OCI-LY7 (cell line): Measurements from ENCODE around the gene GCLM. TPM values are rescaled to one million over a fixed set of nuclear protein-coding genes. Genes with fewer than 3 reads are reported as not detected.
A peak's percentile ranks its signal among the peaks of the same experiment; 100 is the strongest.

ENCODE experiments used
- BruUV-seq: library from RNA; stranded (reverse); fragments of 400-500 nt; replicated peaks from 2 replicates; lab custom pipeline; 2021; lab: Mats Ljungman, UMichigan
- CTCF ChIA-PET: fragments of 300-600 bp; sonication (Branson Sonifier 250); formaldehyde crosslinking; loops from one replicate; lab custom pipeline; 2022; ENCODE audit warnings: antibody characterized with exemption; ENCODE audit not compliant: unreplicated experiment; lab: Charles Lee
- POLR2A ChIA-PET: fragments of 300-600 bp; sonication (Branson Sonifier 250); formaldehyde crosslinking; loops from one replicate; lab custom pipeline; 2022; ENCODE audit warnings: antibody characterized with exemption; lab: Charles Lee
- DNase-seq: peaks from one replicate; pipeline ENCODE4 v3.0.0-alpha.2; 2015; ENCODE audit warnings: low spot score
- H2AFZ ChIP-seq: fragments of 200-600 bp; sonication (generic), shearing (Covaris generic); 2 replicates; pipeline ENCODE4 v1.6.1; 2014; ENCODE audit warnings: mild to moderate bottlenecking, antibody characterized with exemption, low read length, moderate library complexity
- H3K27ac ChIP-seq: fragments of 200-600 bp; sonication (generic); 2 replicates; pipeline ENCODE4 v1.5.1; 2014; ENCODE audit warnings: mixed run types, low read depth, mild to moderate bottlenecking, moderate library complexity, low read length, inconsistent platforms; ENCODE audit not compliant: poor library complexity, severe bottlenecking
- H3K36me3 ChIP-seq: fragments of 200-600 bp; sonication (generic); 2 replicates; pipeline ENCODE4 v1.6.1; 2014; ENCODE audit warnings: mild to moderate bottlenecking, antibody characterized with exemption, low read length, moderate library complexity, mixed read lengths; ENCODE audit not compliant: insufficient read depth
- H3K4me1 ChIP-seq: fragments of 200-600 bp; sonication (generic); 2 replicates; pipeline ENCODE4 v1.5.1; 2014; ENCODE audit warnings: mild to moderate bottlenecking, low read length; ENCODE audit not compliant: insufficient read depth, poor library complexity, severe bottlenecking
- H3K4me2 ChIP-seq: fragments of 200-600 bp; sonication (generic); 2 replicates; pipeline ENCODE4 v1.6.1; 2014; ENCODE audit warnings: mild to moderate bottlenecking, low read length
- H3K4me3 ChIP-seq: fragments of 200-600 bp; sonication (generic); 2 replicates; pipeline ENCODE4 v1.5.1; 2014; ENCODE audit warnings: mild to moderate bottlenecking, low read depth, low read length; ENCODE audit not compliant: poor library complexity, severe bottlenecking
- H3K79me2 ChIP-seq: fragments of 200-600 bp; sonication (generic); 2 replicates; pipeline ENCODE4 v1.6.1; 2016; ENCODE audit warnings: low read depth, mild to moderate bottlenecking, low read length, moderate library complexity, mixed read lengths; ENCODE audit not compliant: insufficient read depth
- H3K9me2 ChIP-seq: fragments of 200-600 bp; sonication (generic); 2 replicates; pipeline ENCODE4 v1.6.1; 2016; ENCODE audit warnings: mild to moderate bottlenecking, low read length, mixed read lengths; ENCODE audit not compliant: insufficient read depth
- H3K9me3 ChIP-seq: fragments of 200-600 bp; sonication (generic); 2 replicates; pipeline ENCODE4 v1.6.1; 2014; ENCODE audit warnings: mild to moderate bottlenecking, mixed run types, low read length, mixed read lengths
- H4K20me1 ChIP-seq: fragments of 200-600 bp; sonication (generic); 2 replicates; pipeline ENCODE4 v1.6.1; 2014; ENCODE audit warnings: mild to moderate bottlenecking, antibody characterized with exemption, low read length, moderate library complexity, mixed read lengths; ENCODE audit not compliant: insufficient read depth
- EZH2phosphoT487 ChIP-seq: fragments of 200-600 bp; sonication (generic); IDR thresholded peaks from 2 replicates; pipeline ENCODE4 v1.6.1; 2018; ENCODE audit warnings: low read depth, borderline replicate concordance, mild to moderate bottlenecking, mixed run types, antibody characterized with exemption, low read length, moderate library complexity, mixed read lengths
- intact Hi-C: fragments of 100-400 bp; cut with micrococcal nuclease; formaldehyde crosslinking; loops from one replicate; pipeline ENCODE4 v1.10.0; 2022; ENCODE audit not compliant: unreplicated experiment
- total RNA-seq, 2 experiments: library from RNA; depleted of rRNA in 1 of 2; stranded (reverse); fragments of >200 nt in 1 of 2; shearing (Covaris generic) in 1 of 2; gene quantifications; 2 replicates each; pipeline ENCODE4 v1.2.3, GENCODE V29; 2014 to 2022
- TF ChIP-seq, protein P1 (sequence below): fragments of 200-600 bp; sonication (generic); conservative IDR thresholded peaks from 2 replicates; pipeline ENCODE4 v1.5.1; 2014; ENCODE audit warnings: mild to moderate bottlenecking, antibody characterized with exemption, low read length, moderate library complexity, mixed read lengths

GCLM gene
- total RNA-seq, 2 experiments from 2014 or later, result 7.0 to 24.0 TPM

DNA sequence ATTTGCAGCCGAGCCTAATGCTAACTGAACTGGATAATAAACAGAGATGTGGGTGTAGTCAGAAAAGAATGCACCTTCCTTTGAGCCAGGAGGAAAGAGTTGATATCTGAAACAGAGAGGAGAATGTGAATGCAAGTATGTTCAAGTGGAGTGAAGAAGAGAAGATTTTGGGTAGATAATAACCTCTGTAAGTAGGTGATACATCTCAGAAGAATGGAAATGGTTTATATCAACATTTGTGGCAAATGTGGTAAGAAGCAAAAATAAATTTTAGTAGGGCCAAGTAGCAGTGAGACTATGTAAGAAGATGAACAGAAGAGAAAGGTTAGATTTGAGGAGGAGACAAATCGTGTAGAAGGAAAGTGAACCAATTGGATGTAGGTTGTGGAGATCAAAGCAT lies 28.5 kb downstream of the GCLM start:
- Histone ChIP-seq H3K36me3 (peaks cover 25% of the 10 kb centered on the region), H3K4me2 (no peak overlapping the region), H3K9me3 (no peaks in the 10 kb centered on the region), H4K20me1 (peaks cover 18% of the 10 kb centered on the region), H3K4me1 (peaks cover 30% of the 10 kb centered on the region), H3K79me2 (peaks cover 36% of the 10 kb centered on the region), H2AFZ (no peak overlapping the region), H3K9me2 (no peaks in the 10 kb centered on the region), H3K27ac (no peak overlapping the region), H3K4me3 (no peak overlapping the region)
- intact Hi-C loops, result no loop called here
- no peak for TF ChIP-seq EZH2phosphoT487
- TF ChIP-seq, protein P1, sequence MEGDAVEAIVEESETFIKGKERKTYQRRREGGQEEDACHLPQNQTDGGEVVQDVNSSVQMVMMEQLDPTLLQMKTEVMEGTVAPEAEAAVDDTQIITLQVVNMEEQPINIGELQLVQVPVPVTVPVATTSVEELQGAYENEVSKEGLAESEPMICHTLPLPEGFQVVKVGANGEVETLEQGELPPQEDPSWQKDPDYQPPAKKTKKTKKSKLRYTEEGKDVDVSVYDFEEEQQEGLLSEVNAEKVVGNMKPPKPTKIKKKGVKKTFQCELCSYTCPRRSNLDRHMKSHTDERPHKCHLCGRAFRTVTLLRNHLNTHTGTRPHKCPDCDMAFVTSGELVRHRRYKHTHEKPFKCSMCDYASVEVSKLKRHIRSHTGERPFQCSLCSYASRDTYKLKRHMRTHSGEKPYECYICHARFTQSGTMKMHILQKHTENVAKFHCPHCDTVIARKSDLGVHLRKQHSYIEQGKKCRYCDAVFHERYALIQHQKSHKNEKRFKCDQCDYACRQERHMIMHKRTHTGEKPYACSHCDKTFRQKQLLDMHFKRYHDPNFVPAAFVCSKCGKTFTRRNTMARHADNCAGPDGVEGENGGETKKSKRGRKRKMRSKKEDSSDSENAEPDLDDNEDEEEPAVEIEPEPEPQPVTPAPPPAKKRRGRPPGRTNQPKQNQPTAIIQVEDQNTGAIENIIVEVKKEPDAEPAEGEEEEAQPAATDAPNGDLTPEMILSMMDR, result no peak
- no peak for DNase-seq
- CTCF ChIA-PET, result no interaction called here
- POLR2A ChIA-PET, result no interaction called here
- BruUV-seq, result no TSS peak

GRCh38 chr1:93878889-93879586 lies 30.2 kb downstream of the GCLM start, which contains the start of gene DNTTIP2:
TSS of gene DNTTIP2 (minus strand) at chr1:93879206. CDS start at chr1:93879148, 58 bp downstream.
- H3K9me3 ChIP-seq, result no peaks in the 10 kb centered on the region
- TF ChIP-seq, protein P1, result no peak
- no peak for TF ChIP-seq EZH2phosphoT487
- H3K4me1 ChIP-seq, result peaks cover 30% of the 10 kb centered on the region
- H3K36me3 ChIP-seq, result peaks cover 42% of the 10 kb centered on the region
- peak within 1 kb of the TSS; percentile 95 for H2AFZ ChIP-seq
- BruUV-seq, result no TSS peak
- H3K27ac ChIP-seq, result peak within 1 kb of the TSS; percentile 51
- H3K4me3 ChIP-seq, result peak within 1 kb of the TSS; percentile 94
- no peaks in the 10 kb centered on the region for H3K9me2 ChIP-seq
- CTCF ChIA-PET, result no interaction called here
- intact Hi-C loops, result loop anchor here (1.0 to 2.0 kb wide), 2 partner anchors 30 to 32 kb away; partner anchors contain the start of gene GCLM
- H3K4me2 ChIP-seq, result peak within 1 kb of the TSS; percentile 93
- peaks cover 47% of the 10 kb centered on the region for H3K79me2 ChIP-seq
- POLR2A ChIA-PET, result interaction anchor here (0.6 to 1.7 kb wide), 10 partner anchors 9 to 1103 kb away, joined by 3 to 6 read pairs (median 3); no protein-coding TSS in a partner anchor
- H4K20me1 ChIP-seq, result peaks cover 26% of the 10 kb centered on the region
- peak; percentile 93 for DNase-seq

GRCh38 chr1:93878501-93878888 lies 30.7 kb downstream of the GCLM start:
- ChIA-PET POLR2A (interaction anchor here (0.8 to 1.7 kb wide), 2 partner anchors 25 to 1102 kb away, joined by 3 to 5 read pairs; no protein-coding TSS in a partner anchor), CTCF (no interaction called here)
- DNase-seq, result peak; percentile 23
- peak overlapping the region; percentile 93 for H3K4me2 ChIP-seq
- H3K36me3 ChIP-seq, result peaks cover 47% of the 10 kb centered on the region
- TF ChIP-seq EZH2phosphoT487, result no peak
- peaks cover 30% of the 10 kb centered on the region for H3K4me1 ChIP-seq
- H3K79me2 ChIP-seq, result peaks cover 52% of the 10 kb centered on the region
- peak overlapping the region; percentile 28 for H3K27ac ChIP-seq
- H3K9me2 ChIP-seq, result no peaks in the 10 kb centered on the region
- H3K4me3 ChIP-seq, result peak overlapping the region; percentile 94
- H3K9me3 ChIP-seq, result no peaks in the 10 kb centered on the region
- intact Hi-C loops, result loop anchor here (2.0 kb wide), 1 partner anchor 30 kb away; the partner anchor contains the start of gene GCLM
- H2AFZ ChIP-seq, result peak overlapping the region; percentile 35; the same call in 1 of the 2 replicates
- peaks cover 30% of the 10 kb centered on the region for H4K20me1 ChIP-seq
- BruUV-seq, result TSS peak; percentile 70
